ENCODE measurements around the gene SMAGP. TPM values are rescaled to one million over a fixed set of nuclear protein-coding genes. Genes with fewer than 3 reads are reported as not detected.
"Not testable (repeated sequence)": the region's sequence is repeated elsewhere in the genome, so short reads cannot be mapped to it uniquely, and the experiment has no call there.

SMAGP gene
- 0.38 and 1.2 TPM in 2 replicates for total RNA-seq (2014; rRNA removed; shearing (Covaris generic))

- Histone ChIP-seq H3K4me1 (no peaks in the 10 kb centered on the region), H3K4me3 (peak within 1 kb of the TSS; percentile 61), H3K36me3 (no peaks in the 10 kb centered on the region), H3K9me3 (replicated peaks) (no peaks in the 10 kb centered on the region), H3K27ac (no peak within 1 kb of the TSS), H3K27me3 (no peaks in the 10 kb centered on the region)
- peak; percentile 63 to 65 for DNase-seq
Observed at GRCh38 chr12:51270067-51270950, at the start of gene SMAGP. Gene SMAGP (minus strand): TSS chr12:51270415. CDS start chr12:51269278, 1,137 bp downstream.

- Histone ChIP-seq H3K36me3 (no peaks in the 10 kb centered on the region), H3K4me3 (no peak overlapping the region), H3K4me1 (no peaks in the 10 kb centered on the region), H3K27me3 (no peaks in the 10 kb centered on the region), H3K9me3 (replicated peaks) (no peaks in the 10 kb centered on the region), H3K27ac (no peak overlapping the region)
- DNase-seq, result no peak
Observed at GRCh38 chr12:51318846-51319599, 48.8 kb upstream of the SMAGP start.

GRCh38 chr12:51318057-51318806, 48.0 kb upstream of the SMAGP start:
- H3K4me3 ChIP-seq; H3K4me1 ChIP-seq; H3K27me3 ChIP-seq; H3K9me3 ChIP-seq (replicated peaks); H3K36me3 ChIP-seq; H3K27ac ChIP-seq; DNase-seq: not testable (repeated sequence)

- Histone ChIP-seq H3K4me1 (no peaks in the 10 kb centered on the region), H3K4me3 (no peak overlapping the region), H3K27ac (no peak overlapping the region), H3K9me3 (replicated peaks) (no peaks in the 10 kb centered on the region), H3K27me3 (no peaks in the 10 kb centered on the region; the same call in 1 of the 2 replicates), H3K36me3 (no peaks in the 10 kb centered on the region)
- no peak for DNase-seq
Observed at GRCh38 chr12:51311389-51311788, 41.2 kb upstream of the SMAGP start.

- Histone ChIP-seq H3K27me3 (no peaks in the 10 kb centered on the region; the same call in 1 of the 2 replicates), H3K4me1 (no peaks in the 10 kb centered on the region), H3K9me3 (replicated peaks) (no peaks in the 10 kb centered on the region), H3K4me3 (no peak overlapping the region), H3K36me3 (no peaks in the 10 kb centered on the region), H3K27ac (no peak overlapping the region)
- no peak for DNase-seq
Observed at GRCh38 chr12:51307655-51308593, 37.7 kb upstream of the SMAGP start.

DNA sequence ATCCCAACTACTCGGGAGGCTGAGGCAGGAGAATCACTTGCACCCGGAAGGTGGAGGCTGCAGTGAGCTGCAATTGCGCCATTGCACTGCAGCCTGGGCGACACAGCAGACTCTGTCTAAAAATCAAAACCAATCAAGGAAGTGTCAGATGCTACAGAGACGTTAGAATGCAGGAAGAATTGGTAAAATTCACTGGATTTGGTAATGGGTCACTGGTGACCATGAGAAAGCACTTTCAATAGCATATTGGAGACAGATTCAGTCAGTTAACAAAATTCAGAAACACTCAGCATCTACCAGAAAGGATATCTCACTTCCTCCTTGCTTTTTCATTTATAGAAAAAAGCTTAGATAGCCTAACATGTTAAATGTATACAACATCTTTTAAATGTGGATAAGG, 36.3 kb upstream of the SMAGP start:
- Histone ChIP-seq H3K27me3 (peaks cover 3% of the 10 kb centered on the region), H3K36me3 (no peaks in the 10 kb centered on the region), H3K9me3 (replicated peaks) (no peaks in the 10 kb centered on the region), H3K4me1 (no peaks in the 10 kb centered on the region), H3K4me3 (no peak overlapping the region), H3K27ac (no peak overlapping the region)
- no peak for DNase-seq

DNA sequence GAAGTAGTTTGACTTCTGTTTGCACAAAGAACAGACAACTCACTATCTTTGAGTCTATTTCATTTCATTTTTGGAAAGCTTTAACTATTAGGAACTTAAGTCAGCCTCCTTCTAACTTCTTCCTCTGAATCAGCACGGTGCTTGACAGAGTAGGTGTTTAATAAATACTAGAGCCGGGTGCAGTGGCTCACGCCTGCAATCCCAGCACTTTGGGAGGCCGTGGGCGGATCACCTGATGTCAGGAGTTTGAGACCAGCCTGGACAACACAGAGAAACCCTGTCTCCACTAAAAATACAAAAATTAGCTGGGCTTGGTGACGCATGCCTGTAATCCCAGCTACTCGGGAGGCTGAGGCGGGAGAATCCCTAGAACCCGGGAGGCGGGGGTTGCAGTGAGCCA, 30.6 kb upstream of the SMAGP start:
- not testable (repeated sequence) for H3K36me3 ChIP-seq; DNase-seq; H3K4me1 ChIP-seq; H3K27ac ChIP-seq; H3K9me3 ChIP-seq (replicated peaks); H3K4me3 ChIP-seq; H3K27me3 ChIP-seq

DNA sequence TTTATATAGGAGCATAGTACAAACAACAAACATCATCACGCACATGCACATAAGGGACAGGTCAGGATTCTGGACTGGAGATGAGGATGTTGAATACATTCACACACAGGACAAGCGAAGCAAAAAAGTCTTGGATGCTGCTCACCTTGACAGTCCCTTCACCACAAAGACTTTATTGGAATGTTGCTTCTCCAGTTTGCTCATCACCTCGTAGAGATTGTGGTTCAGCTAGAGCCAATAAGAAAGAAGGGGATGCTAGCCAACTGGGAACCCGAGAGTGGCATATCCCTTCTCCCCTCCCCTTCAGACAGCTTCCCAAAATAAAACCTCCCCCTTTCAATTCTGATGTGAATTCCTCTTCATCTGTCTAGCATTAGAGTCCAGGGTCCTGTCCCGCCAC, 25.4 kb upstream of the SMAGP start:
- Histone ChIP-seq H3K36me3 (no peaks in the 10 kb centered on the region), H3K4me1 (no peaks in the 10 kb centered on the region), H3K27ac (no peak overlapping the region), H3K9me3 (replicated peaks) (no peaks in the 10 kb centered on the region), H3K4me3 (no peak overlapping the region), H3K27me3 (peaks cover 5% of the 10 kb centered on the region; the same call in 1 of the 2 replicates)
- DNase-seq, result no peak

GRCh38 chr12:51294097-51294496, 23.9 kb upstream of the SMAGP start:
- not testable (repeated sequence) for H3K9me3 ChIP-seq (replicated peaks); DNase-seq; H3K36me3 ChIP-seq; H3K27me3 ChIP-seq; H3K4me1 ChIP-seq; H3K27ac ChIP-seq; H3K4me3 ChIP-seq

DNA sequence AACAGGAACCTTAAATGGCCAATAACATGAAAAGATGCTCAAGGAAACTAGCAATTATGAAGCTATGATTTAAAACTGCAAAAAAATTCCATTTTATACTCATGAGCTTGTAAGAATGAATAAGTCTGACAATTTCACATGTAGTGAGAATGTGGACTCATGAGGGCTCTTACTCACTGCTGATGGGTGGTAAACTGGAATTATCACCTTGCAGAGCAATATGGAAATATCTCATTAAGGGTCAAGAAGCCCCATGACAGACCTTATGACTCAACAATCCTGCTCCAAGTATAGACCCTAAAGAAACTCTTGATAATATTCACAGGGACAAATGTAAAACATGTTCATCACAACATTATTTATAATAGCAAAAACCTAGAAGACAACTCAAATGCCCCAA, 23.5 kb upstream of the SMAGP start:
- Histone ChIP-seq H3K27ac (no peak overlapping the region), H3K27me3 (peaks cover 5% of the 10 kb centered on the region; the same call in 1 of the 2 replicates), H3K4me3 (no peak overlapping the region), H3K4me1 (no peaks in the 10 kb centered on the region), H3K9me3 (replicated peaks) (no peaks in the 10 kb centered on the region), H3K36me3 (no peaks in the 10 kb centered on the region)
- DNase-seq, result no peak

- H3K4me3 ChIP-seq; H3K9me3 ChIP-seq (replicated peaks); H3K27me3 ChIP-seq; H3K4me1 ChIP-seq; H3K36me3 ChIP-seq; H3K27ac ChIP-seq: not testable (repeated sequence)
- DNase-seq, result peak in 1 of 2 experiments; percentile 6
Observed at GRCh38 chr12:51291603-51292513, 21.6 kb upstream of the SMAGP start.

GRCh38 chr12:51285843-51286242, 15.6 kb upstream of the SMAGP start:
- H3K27ac ChIP-seq, result no peak overlapping the region
- no peaks in the 10 kb centered on the region for H3K4me1 ChIP-seq
- no peaks in the 10 kb centered on the region for H3K36me3 ChIP-seq
- no peaks in the 10 kb centered on the region; the same call in none of the 2 replicates for H3K27me3 ChIP-seq
- DNase-seq, result no peak
- H3K4me3 ChIP-seq, result no peak overlapping the region
- H3K9me3 ChIP-seq (replicated peaks), result no peaks in the 10 kb centered on the region
